Measurements from ENCODE around the gene GZMA.

DNA sequence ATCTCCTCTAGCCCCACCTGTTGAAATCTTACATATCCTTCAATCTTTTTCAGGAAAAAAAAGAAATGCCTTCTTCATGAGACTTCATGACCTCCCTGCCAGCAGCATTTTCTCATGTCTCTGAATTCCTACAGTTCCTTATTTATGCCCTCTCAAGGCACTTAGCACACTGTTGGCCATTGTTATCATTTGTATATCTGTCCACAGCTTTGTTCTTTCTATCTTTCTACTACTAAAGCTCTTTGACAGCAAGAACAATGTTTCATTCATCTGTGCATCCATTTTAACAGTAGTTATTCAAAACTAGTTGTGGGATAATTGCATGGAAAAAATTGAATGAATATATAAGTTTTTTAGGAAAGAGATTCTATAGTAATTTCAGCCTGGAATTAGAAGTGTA, 20.9 kb upstream of the GZMA start:
- TF ChIP-seq, protein P1, sequence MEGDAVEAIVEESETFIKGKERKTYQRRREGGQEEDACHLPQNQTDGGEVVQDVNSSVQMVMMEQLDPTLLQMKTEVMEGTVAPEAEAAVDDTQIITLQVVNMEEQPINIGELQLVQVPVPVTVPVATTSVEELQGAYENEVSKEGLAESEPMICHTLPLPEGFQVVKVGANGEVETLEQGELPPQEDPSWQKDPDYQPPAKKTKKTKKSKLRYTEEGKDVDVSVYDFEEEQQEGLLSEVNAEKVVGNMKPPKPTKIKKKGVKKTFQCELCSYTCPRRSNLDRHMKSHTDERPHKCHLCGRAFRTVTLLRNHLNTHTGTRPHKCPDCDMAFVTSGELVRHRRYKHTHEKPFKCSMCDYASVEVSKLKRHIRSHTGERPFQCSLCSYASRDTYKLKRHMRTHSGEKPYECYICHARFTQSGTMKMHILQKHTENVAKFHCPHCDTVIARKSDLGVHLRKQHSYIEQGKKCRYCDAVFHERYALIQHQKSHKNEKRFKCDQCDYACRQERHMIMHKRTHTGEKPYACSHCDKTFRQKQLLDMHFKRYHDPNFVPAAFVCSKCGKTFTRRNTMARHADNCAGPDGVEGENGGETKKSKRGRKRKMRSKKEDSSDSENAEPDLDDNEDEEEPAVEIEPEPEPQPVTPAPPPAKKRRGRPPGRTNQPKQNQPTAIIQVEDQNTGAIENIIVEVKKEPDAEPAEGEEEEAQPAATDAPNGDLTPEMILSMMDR (IDR thresholded peaks at IDR 0.05) = no peak
- no peak for TF ChIP-seq POLR2A (IDR thresholded peaks at IDR 0.05)

All from lower leg skin (tissue), 3 donors.